Glomerular visceral epithelial cell (primary cell): ENCODE data around the gene ZNF480.
A peak's percentile ranks its signal among the peaks of the same experiment; 100 is the strongest.
"Not testable (repeated sequence)": the region's sequence is repeated elsewhere in the genome, so short reads cannot be mapped to it uniquely, and the experiment has no call there.

Source experiments
- DNase-seq: peaks from one replicate; pipeline ENCODE4 v3.0.0-alpha.2; 2016; ENCODE audit errors: extremely low spot score

ZNF480 gene

DNA sequence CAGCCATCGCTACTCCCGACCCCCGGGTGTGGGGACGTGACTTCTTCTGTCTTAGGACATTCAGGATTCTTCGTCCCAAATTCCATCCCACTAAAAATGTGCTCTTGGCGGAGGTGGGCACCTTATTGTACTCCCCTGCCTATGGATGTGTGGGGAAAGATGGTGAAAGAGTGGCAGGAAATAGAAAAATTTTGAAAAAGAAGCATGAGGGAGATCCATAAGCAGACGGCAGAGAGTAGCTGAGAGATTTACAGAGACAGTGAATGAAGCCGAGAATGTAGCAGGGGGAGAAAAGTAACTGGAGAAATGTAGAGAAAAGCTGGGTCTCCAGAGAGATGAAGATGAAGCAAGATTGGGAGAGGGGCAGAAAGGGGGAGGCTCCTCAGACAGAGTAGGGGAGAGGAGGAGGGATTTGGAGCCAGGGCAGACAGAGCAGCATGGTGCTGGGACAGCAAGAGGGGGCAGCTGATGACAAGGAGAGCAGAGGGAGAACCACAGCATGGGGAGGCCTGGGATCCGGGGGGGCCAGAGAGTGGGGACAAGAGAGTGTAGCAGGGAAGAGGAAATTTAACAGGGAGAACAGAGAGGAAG, 39.9 kb downstream of the ZNF480 start:
- no peak for DNase-seq

DNA sequence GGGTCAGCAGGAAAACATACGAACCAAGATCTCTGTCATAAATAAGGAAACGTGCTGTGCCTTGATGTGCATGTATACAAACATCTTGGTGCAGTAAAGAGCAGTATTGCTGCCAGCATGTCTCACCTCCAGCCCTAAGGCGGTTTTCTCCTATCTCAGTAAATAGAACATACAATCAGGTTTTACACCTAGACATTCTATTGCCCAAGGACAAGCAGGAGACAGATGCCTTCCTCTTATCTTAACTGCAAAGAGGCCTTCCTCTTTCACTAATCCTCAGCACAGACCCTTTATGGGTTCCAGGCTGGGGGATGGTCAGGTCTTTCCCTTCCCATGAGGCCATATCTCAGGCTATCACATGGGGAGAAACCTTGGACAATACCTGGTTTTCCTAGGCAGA, 42.1 kb downstream of the ZNF480 start:
- not testable (repeated sequence) for DNase-seq

DNA sequence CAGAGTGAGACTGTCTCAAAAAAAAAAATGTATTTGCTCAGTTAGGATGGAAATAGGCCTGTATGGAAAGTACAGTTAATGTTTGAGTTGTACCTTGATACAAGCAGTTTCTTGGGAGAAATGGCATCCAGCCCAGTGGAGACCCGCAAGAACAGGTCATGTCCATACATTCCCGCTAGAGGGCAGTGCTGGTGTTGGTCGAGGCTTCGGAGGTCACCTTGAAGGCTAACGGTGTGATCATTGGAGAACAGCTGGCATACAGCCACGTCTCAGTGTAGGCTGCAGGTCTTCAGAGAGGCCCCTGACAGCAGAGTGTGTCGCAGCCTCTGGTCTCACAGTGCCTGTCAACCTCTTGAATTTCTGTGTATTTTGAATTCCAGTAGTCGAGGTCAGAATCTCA, 46.6 kb downstream of the ZNF480 start:
- DNase-seq, result no peak

DNA sequence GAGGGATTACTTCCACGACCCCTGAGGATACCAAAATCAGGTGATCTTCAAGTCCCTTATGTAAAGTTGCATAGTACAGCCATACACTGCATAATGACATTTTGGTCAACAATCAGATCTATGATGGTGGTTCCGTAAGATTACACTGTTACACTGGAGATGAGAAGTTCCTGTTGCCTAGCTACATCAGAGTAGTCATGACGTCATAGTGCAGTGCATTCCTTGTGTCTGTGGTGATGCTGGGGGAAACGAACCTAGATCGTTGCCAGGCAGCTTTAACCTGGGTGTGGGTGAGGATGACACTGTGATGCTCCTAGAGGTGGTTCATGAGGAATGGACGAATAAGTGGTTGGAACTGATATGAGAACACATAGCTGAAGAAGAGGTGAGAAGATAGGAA, 48.2 kb downstream of the ZNF480 start:
- DNase-seq, result no peak

DNA sequence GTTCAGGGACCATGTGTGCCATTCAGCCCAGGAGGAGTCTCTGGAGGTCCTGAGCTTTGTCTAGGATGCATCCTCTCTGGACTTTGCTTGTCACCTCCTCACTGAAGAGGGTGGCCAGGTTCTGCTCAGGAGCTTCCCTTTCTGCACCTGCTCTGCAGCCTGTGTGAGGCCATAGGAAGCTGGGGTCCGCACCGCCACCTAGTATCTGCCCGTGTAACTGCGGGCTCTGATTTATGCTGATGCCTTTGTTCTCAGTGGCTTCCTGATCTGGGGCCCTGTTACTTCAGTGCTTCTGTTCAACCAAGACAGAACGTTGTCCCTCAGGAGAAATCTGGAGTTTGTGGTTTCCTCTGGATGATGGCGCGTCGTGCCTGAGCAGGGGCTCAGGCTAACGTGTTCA, 54.5 kb downstream of the ZNF480 start:
- no peak for DNase-seq

DNA sequence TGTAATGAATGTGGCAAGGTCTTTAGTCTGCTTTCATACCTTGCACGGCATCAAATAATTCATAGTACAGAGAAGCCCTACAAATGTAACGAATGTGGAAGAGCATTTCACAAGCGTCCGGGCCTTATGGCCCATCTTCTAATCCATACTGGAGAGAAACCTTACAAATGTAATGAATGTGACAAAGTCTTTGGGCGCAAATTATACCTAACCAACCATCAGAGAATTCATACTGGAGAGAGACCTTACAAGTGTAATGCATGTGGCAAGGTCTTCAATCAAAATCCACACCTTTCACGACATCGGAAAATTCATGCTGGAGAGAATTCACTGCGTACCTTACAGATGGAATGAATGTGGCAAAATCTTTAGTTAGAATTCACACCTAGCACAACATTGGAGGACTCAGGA, 69.5 kb downstream of the ZNF480 start:
- DNase-seq, result no peak

DNA sequence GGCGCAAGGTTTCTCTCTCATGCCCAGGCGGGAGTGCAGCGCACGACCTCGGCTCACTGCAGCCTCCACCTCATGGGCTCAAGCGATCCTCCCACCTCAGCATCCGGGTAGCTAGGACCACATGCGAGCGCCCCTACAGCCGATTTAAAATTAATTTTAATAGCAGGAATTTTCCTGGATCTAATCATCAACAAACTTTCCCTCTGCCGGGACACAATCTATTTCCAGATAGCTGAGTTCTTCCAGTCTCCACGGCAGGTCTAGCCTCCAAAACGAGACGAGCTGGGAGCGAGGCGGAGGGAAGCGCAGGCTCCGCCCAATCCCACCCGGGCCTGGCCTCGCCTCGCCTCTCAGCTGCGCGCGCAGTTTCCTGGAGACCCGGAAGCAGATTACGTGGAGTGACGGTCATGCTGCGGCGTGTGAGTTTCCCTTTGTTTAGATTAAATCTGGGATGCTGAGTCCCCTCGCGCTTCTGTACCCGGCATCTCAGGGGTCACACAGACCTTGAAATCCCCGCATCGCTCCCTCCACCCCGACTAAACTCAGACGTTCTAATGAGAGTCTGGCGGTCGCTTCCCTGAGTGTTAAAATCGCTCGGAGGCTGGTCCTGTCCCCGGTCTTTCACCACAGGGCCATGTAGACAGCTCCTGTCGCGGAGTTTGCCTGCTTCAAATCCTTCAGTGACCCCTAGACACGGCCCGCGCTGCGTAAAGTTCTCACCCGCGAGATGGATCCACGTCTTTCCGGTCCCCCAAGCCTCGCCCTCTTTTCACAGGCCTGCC, 72.8 kb downstream of the ZNF480 start, which contains the start of gene ZNF880:
ZNF880 (plus strand) TSS at position 365 of the 782 bp plus-strand sequence; CDS start at position 408, 43 bp downstream.
- peak; percentile 54 for DNase-seq

DNA sequence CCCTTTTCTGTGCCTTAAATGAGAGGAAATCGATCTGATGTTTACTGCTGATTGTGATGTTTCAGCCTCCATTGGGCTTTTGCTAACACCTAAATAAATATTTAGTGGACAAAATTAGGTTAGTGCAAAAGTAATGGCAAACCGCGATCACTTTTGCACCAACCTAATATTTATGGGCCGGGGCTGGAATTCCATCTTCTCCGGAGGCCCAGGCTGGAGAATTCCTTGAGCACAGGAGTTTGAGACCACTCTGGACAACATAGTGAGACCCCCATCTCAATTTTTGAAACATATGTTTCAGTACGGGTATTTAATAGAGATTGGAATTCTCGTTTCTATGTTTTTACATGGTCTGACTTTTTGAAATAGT, 73.4 kb downstream of the ZNF480 start:
- no peak for DNase-seq
